ENCODE measurements around the gene WDR31.
"Not testable (repeated sequence)": the region's sequence is repeated elsewhere in the genome, so short reads cannot be mapped to it uniquely, and the experiment has no call there.

Gene WDR31

DNA sequence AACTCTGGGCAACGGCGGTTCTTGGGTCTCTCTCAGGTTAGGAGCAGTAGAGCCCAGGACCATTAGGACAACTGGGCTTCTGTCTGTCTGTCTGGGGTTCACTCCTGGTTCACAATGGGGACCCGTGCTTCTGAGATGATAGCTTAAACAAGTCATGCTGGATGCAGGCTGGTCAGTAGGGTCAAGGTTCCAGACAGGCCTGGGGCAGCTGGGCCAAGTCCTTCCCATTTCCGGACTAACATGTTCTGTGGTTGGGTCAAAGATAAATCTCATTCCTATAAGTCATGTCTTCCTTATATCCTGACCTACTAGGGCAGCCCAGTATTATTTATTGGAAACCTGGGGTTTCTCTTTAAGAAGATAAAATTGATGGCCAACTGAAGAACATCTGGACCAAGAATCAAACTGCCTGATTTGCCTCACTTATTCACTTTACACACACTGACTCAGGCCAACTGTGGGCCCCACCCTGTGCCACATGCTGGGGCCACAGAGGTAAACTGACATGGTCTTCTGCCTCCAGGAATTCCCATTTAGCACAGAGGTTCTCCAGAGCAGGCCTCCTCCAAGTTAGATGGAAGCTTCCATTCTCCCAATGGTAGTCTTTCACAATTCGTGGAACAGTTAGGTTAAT is 28.4 kb upstream of the WDR31 start:
- DNase-seq, result no peak

GRCh38 chr9:113365652-113366051 is 25.6 kb upstream of the WDR31 start:
- not testable (repeated sequence) for DNase-seq

DNA sequence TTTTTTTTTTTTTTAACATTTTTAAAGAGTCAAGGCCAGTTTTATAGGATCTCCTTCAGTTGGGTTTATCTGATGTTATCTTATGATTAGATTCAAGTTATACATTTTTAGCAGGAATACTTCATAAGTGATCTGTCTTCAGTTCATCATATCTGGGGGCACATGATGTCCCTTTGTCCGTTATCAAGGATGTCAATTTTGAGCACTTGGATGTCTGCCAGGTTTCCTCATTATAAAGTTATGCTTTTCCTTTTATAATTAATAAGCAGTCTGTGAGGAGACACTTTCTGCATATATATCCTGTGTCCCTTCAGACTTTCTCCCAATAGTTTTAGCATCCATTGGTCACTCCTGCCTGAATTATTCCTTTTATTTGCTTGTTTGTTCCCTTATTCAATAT is 24.9 kb upstream of the WDR31 start:
- DNase-seq, result no peak

DNA sequence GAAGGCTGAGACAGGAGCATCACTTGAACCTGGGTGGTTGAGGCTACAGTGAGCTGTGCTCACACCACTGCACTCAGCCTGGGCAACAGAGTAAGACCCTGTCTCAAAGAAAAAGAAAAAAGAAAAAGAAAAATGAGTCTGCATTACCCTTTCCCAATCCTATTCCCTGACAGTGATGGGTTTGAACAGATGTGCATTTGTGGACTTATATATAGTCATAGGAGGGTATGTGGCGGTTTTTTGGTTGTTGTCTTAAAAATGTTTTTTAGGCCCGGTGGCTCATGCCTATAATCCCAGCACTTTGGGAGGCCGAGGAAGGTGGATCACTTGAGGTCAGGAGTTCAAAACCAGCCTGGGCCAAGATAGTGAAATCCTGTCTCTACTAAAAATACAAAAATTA is 23.3 kb upstream of the WDR31 start:
- no peak for DNase-seq

- DNase-seq, result peak; percentile 64
These were observed 21.4 kb upstream of the WDR31 start for GRCh38 chr9:113361304-113362018.

DNA sequence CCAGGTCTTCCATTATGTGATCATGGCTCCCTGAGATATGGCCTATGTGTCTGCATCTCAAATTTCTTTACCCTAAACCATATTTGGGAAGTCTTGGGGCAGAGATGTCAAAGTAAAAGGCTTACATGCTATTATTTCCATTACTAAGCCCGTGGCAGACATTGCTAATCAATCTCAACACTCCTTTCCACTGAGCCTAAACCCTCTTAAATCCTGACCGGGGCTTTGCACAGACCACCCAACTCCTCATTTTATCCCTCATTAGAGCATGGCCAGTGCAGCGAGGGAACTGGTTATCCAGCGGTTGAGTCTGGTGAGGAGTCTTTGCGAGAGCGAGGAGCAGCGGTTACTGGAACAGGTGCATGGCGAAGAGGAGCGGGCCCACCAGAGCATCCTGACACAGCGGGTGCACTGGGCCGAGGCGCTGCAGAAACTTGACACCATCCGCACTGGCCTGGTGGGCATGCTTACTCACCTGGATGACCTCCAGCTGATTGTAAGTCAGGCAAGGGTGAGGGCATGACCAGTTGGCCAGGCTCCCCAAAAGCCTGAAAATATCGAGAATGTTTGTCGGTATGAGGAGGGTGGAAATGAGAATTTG is 20.3 kb upstream of the WDR31 start:
- DNase-seq, result no peak

DNA sequence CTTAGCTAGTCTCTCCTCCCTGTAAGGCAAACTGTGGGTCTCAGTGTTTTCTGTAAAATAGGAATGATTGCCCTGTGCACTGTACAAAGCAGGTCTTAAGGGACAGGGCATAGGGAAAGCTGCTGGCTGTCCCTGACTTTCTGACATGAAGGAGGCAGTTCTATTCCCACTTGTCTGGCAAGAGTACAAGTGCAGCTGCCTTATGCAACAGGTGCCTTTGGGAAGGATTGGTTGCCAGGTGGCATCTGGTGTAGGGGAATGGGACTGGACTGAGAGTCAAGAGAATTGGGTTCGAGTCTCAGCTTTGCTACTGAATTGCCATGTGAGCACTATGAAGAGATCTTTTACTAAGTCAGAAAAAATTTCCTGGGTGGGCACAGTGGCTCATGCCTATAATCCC is 19.3 kb upstream of the WDR31 start:
- no peak for DNase-seq

DNA sequence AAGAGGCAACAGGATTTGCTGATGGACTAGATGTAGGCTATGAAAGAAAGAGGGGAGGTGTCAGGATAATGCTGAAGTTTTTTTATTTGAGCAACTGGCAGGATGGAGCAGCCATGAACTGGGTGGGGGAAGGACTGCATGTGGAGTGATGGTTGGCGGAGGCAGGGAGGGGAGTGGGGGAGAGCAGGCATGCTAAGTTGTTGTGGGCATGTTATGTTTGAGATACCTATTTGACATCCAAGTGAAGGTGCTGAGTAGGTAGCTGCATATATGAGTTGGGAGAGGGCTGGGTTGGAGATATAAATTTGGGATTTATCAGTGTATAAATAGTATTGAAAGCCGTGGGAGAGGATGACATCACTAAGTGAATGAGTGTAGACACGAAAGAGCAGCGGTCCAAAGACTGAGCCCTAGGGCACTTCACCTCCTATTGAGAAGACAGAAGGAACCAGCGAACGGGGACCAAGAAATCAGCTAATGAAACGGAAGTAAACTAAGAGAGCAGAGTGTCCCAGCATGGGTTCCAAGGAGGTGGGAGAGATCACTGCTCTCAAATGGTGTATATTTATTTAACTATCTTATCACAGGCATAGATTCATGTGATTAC is 16.7 kb upstream of the WDR31 start:
- DNase-seq, result no peak

DNA sequence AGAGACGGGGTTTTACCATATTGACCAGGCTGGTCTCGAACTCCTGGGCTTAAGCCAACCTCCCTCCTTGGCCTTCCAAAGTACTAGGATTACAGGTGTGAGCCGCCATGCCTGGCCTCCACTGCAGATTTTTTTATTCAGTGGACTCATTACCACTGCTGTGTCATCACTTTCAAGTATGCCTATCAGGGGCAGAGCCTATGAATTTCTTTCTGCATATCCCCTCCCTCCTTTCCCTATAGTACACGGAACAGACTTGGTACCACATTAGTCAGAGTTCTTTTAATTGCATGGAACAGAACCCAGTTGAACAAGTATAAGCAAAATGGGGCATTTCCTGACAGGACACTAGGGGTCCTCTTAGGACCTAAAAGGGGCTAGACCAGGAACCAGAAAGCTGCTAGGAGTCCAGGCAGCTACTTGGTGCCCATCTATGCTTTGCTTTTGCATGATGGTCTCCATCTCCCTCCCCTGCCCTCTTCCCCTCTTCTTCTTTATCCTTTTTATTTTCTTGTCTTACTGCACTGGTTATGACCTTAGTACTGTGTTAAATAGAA is 15.0 kb upstream of the WDR31 start:
- peak; percentile 34 for DNase-seq

- DNase-seq, result no peak
These were observed 12.3 kb upstream of the WDR31 start for GRCh38 chr9:113352411-113352810.

DNA sequence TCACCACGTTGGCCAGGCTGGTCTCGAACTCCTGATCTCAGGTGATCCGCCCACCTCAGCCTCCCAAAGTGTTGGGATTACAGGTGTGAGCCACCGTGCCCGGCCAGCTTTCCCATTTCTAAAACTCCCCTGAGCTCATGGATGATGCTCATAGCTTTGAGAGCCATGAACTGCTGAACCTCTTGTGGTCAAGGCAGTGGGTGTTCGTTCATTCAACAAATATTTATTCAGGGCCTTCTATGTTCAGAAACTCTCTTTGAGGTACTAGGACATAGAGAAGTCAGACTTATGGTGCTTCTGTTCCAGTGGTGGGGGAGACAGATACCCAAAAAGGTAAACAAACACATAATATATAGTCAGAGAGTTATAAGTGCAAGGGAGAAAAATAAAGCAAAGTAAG is 11.9 kb upstream of the WDR31 start:
- DNase-seq, result no peak

- no peak for DNase-seq
These were observed 10.9 kb upstream of the WDR31 start for GRCh38 chr9:113350937-113351336.

DNA sequence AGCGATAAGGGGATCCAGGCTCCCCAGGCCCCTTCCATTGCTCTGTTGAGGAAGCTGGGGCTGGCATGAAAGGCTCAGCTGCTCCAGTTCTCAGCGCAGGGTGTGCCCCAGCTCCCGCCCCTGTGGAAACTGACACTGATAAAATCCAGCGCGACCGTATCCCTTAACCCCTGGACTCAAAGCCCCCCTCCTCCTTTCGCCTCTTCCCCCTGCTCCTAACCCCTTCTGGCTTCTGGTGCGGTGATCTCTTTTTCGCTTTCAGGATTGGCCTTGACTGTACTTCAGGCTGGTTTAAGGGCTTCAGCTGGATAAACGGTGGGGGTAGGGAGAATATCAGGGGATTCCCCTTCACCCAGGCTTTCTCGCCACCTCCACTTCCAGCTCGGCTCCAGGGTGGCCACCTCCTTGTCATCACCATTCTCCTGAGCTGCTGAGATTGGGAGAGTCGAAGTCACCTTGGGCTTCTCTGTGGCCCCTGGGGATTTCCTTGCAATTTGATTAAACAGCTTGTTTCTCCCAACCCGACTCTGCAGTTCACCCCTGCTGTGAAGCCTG is 10.1 kb upstream of the WDR31 start:
- DNase-seq, result no peak

GRCh38 chr9:113349445-113350094 is 9.5 kb upstream of the WDR31 start, which contains the start of gene BSPRY:
BSPRY (plus strand) TSS chr9:113349541; CDS start chr9:113349580, 39 bp downstream.
- no peak for DNase-seq

DNA sequence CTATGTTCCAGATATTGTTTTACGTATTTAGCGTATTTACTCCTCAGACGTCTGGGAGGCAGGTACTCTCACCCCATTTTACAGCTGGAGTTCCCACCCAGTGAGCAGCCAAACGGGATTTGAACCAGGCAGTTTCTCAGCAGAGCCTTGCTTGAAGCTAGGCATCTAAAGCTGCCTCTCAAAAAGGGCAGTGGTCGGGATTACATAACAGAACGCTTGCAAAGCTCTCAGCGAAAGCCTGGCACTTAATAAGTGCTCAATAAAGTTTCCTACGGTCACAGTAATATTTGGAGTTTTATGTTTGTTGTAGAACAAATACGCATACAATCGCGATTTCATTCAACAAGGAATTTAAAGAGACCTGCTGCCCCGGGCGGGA is 9.0 kb upstream of the WDR31 start:
- no peak for DNase-seq

- no peak for DNase-seq
These were observed 8.4 kb upstream of the WDR31 start for GRCh38 chr9:113348437-113348836.

DNA sequence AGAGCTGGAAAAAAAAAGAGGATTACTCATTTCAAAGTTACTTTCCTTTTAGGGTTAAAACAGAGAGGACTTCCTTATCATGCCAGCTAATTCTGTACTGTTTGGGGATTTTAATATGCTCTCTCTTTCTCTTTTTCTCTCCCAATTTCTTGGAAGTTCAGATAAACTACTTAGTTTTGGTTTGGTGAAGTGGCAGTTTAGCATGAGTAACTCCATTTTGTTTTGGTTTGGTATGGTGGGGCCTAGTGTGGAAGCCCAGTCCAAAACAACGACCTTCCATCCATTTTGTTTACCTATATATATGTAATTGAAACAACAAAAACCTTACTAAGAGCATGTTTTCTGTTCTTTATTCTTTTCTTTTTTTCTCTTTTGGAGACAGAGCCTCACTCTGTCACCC is 5.6 kb upstream of the WDR31 start:
- no peak for DNase-seq

DNA sequence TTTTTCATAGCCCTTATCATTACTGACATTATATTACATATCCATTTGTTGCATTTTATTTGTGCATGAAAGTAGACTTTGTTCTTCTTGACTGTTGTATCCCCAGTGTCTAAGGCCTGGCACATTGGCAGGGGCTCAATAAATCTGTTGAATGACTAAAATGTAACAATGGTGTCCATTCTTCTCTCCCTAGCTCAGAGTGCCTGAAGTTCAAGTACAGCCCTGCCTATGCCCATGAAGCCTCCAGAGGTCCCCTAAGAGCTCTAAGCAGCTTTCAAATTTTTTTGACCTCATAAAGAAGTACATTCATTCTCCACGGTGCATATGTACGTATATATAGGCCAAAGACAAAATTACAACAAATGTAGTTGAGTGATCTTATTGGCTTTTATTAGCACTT is 5.1 kb upstream of the WDR31 start:
- DNase-seq, result no peak

- DNase-seq, result no peak
These were observed 3.7 kb upstream of the WDR31 start for GRCh38 chr9:113343732-113344231.

DNA sequence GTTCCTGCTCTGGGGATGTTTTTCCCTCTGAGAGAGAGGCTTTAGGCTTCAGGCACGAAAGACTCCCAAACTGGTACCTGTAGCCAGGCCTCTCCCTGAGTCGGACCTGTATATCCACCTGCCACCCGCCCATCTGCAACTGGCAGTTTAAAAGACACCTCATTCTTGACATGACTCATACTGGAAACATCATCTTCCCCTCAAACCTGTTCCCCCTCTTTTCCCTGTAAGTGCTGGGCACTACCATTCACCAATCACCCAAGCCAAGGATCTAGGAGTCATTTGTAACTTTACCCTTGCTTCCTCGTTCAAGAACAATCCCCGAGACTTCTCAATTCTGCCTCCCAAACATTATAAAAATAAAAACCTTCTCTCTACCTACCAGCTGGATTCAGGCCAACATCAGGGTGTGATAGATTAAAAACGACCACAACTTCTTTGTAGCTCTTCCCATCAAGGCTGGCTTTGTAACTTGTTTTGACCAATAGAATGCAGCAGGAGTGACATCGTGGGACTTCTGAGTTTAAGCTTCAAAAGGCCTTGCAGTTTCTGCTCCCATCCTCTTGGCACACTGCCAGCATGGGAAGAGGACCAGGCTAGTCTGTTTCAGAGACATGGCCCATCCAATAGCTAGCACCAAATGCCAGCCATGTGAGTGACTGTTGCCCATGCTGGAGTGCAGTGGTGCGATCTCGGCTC is 1.8 kb upstream of the WDR31 start:
- no peak for DNase-seq

DNA sequence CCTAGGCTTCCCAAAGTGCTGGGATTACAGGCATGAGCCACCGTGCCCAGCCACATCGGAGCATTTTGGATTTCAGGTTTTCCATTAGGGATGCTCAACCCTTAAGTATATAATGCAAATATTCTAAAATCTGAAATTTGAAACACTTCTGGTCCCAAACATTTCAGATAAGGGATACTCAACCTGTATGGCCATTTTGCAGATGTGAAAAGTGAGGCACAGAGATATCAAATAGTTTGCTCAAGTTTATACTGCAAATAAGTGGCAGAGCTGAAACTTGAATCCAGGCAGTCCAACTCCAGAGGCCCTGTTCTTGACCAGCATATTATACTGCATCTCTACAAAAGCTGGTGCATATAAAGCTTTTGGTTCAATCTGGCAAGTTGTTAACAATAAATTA is 2.4 kb downstream of the WDR31 start:
- no peak for DNase-seq

GRCh38 chr9:113331780-113332179 is 8.3 kb downstream of the WDR31 start:
- no peak for DNase-seq
